Right ventricle myocardium inferior (tissue), 1 donor: Measurements from ENCODE around the gene FBXO39. TPM values are rescaled to one million over a fixed set of nuclear protein-coding genes. Genes with fewer than 3 reads are reported as not detected.
A peak's percentile ranks its signal among the peaks of the same experiment; 100 is the strongest.
"Not testable (repeated sequence)": the region's sequence is repeated elsewhere in the genome, so short reads cannot be mapped to it uniquely, and the experiment has no call there.

Experiments
- ATAC-seq: fragments of 200-7000 bp; cut with Tn5 transposase; one replicate; pipeline ENCODE4 v1.9.1; 2020; ENCODE audit warnings: mild to moderate bottlenecking, moderate library complexity
- DNase-seq: peaks from one replicate; pipeline ENCODE4 v3.0.0; 2021; ENCODE audit errors: missing footprints
- intact Hi-C: fragments of 100-400 bp; cut with DNase I; formaldehyde crosslinking; loops from one replicate; pipeline ENCODE4 v1.11.0; 2022
- long read RNA-seq: library from polyadenylated mRNA; unstranded; transcript quantifications from one replicate; pipeline ENCODE4 v2.0.0, GENCODE V29; 2021
- total RNA-seq: library from RNA; stranded (reverse); fragmentation: NEBNext Ultra II Directional; extraction: Animal tissue kit (Norgen Biotek cat#: 25700); gene quantifications from one replicate; pipeline ENCODE4 v1.2.1, GENCODE V29; 2021
- donor health status: DM: no; HTN: yes; CAD: no; lungs with severe emphysema.

Gene FBXO39
- not detected for total RNA-seq
- long read RNA-seq = 0 reads

DNA sequence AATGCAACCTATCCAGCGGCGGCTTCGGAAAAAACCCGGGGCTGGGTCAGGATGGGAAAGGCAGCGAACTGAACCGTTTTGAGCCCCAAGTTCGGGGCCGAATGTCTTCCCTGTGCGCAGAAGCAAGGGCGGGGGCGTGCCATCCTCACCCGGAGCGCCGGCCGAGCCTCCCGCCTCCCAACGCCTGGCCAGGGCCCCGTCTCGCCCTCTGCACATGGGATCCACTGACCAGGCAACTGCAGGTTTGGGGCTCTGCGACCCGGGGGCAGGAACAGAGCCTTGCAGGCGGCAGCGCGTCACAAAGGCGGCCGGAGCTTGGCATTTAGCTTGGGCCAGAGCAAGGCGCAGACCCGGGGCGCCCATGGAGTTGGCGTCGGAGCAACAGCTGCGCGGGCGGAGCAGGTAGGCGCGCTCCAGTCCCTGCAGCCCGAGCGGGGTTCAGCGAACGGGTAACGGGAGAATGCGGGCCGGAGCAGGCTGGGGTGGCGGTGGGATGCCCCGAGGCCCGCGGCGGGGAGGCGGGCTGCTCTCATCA is at the start of gene FBXO39:
Gene FBXO39 (plus strand): TSS at position 345 of the 535 bp plus-strand sequence. CDS start 3,654 bp downstream, outside the sequence.
- DNase-seq (no peak), ATAC-seq (no peak)
- intact Hi-C loops = no loop called here

- ATAC-seq = no peak
- intact Hi-C loops = no loop called here
- DNase-seq = no peak
Observed at GRCh38 chr17:6729531-6729930, 46.5 kb upstream of the FBXO39 start.

DNA sequence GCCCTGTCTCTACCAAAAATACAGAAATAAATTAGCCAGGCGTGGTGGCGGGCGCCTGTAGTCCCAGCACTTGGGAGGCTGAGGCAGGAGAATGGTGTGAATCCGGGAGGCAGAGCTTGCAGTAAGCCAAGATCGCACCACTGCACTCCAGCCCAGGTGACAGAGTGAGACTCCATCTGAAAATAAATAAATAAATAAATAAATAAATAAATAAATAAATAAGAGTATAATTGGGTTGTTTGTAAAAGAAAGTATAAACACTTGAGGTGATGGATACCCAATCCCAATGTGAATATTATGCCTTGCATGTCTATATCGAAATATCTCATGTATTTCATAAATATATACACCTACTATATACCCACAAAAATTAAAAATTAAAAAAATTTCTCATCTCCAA is 29.4 kb upstream of the FBXO39 start:
- ATAC-seq, intact Hi-C loops, DNase-seq: not testable (repeated sequence)

DNA sequence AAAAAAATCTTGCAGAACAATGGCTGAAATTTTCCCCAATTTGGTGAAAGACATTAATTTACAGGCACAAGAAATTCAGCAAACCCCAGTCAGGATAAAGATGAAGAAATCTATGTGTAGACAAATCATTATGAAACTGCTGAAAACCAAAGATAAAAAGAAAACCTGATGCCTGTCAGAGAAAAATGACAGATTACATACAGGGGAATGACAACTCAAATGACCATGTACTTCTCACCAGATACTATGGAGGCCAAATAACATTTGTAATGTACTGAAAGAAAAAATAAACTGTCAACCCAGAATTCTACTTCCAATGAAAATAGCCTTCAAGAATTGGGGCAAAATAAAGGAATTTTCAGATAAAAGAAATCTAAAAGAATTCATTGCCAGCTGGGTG is 27.4 kb upstream of the FBXO39 start:
- ATAC-seq = no peak
- intact Hi-C loops = no loop called here
- no peak for DNase-seq

DNA sequence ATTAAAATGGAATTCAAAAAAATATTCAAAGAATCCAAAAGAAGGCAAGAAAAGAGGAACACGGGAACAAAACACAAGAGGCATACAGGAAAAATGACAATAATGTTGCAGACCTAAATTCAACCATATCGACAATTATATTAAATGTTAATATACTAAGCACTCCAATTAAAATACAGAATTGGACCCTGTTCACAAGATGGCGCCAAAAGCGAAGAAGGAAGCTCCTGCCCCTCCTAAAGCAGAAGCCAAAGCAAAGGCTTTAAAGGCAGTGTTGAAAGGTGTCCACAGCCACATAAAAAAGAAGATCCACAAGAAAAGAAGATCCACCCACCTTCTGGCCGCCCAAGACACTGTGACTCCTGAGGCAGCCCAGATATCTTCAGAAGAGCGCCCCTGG is 26.5 kb upstream of the FBXO39 start:
- no peak for DNase-seq
- ATAC-seq = no peak
- intact Hi-C loops = no loop called here

DNA sequence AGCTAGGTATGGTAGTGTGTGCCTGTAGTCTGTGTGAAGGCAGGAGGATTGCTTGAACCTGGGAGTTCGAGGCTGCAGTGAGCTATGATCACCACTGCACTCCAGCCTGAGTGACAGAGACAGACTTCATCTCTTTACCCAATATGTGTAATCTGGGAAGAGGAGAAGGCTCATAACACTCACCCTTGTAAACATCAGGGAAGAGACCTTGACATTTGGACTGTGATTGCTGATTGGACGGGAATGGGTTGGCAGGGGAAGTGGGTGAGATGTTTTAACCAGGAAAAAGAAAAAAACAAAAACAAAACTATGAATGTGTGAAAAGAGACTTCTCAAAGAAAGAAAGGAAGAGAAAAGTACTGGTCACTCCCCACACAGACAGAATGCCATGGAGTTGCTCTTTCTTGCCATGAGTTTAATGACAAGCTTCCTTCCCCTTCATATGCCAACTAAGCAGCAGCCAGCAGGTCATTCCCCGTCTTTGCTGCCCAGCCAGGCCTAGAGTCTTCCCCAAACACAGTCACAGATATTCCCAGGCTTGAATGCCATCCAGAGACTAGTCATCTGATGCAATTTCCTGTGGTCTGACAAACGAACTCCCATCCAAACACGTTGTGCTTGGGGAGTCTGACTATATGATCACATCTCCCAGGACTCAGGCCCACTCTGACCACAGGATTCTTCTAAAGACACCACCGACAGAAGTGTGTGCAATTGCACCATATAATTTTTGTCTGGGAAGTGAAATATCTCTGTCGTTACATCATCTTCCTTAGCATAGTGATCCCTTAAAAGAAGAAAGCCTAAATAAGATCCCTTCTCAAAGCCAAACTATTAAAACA is 23.7 kb upstream of the FBXO39 start:
- DNase-seq (no peak), ATAC-seq (peak; percentile 71)
- intact Hi-C loops = no loop called here

GRCh38 chr17:6753006-6753445 is 23.0 kb upstream of the FBXO39 start:
- ATAC-seq = peak; percentile 50
- intact Hi-C loops = no loop called here
- peak; percentile 80 for DNase-seq

DNA sequence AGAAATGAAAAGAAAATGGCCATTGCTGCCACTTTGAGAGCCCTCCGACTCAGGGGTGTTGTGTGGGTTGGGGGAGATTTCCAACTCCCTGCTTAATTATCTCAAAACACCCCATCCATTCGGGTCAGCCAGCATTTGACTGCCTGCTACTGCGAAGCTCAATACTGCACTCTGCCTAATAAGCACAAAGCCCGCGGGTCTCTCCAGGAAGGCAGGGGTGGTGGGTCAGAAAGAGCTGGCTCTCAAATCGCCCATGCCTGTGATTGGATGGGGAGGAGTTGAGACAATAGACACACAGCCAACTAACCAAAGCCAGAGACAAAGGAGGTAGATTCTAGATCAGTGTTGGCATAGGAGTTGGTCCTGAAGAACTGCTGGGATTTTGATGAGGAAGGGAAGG is 22.5 kb upstream of the FBXO39 start:
- DNase-seq = no peak
- intact Hi-C loops = no loop called here

DNA sequence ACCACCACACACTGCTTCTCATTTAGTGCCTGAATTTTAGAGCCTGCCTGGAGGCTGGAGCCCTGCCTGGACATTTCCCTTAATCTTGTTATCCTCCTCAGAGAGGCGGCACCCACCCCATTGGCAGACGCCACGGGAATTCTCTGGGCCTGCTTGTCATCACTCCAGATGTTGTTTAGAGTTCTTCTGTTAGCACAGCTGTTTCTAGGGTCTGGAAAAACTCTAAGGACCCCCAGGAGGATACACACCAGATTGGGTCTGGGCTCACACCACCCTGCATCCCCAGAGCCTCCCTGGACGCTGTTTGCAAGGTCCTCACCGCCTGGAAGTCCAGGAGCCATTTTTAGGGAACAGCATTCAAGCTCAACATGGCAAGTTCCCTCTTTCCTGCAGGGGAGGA is 20.7 kb upstream of the FBXO39 start:
- ATAC-seq = peak; percentile 70
- intact Hi-C loops = no loop called here

More for the DNA sequence above, 22.5 kb upstream of the FBXO39 start:
- no peak for ATAC-seq

GRCh38 chr17:6755731-6756184 is 20.3 kb upstream of the FBXO39 start, which contains the start of gene XAF1:
Gene XAF1, plus strand, starts transcription at chr17:6756046. Its CDS starts 33 bp downstream, at chr17:6756079.
- DNase-seq (peak; percentile 78), ATAC-seq (peak; percentile 35)
- intact Hi-C loops = no loop called here

More for the DNA sequence above, 20.7 kb upstream of the FBXO39 start:
- no peak for DNase-seq

- intact Hi-C loops = no loop called here
- DNase-seq = no peak
- no peak for ATAC-seq
Observed at GRCh38 chr17:6756425-6757031, 19.5 kb upstream of the FBXO39 start.

GRCh38 chr17:6757747-6758146 is 18.3 kb upstream of the FBXO39 start:
- intact Hi-C loops = no loop called here
- DNase-seq = no peak

DNA sequence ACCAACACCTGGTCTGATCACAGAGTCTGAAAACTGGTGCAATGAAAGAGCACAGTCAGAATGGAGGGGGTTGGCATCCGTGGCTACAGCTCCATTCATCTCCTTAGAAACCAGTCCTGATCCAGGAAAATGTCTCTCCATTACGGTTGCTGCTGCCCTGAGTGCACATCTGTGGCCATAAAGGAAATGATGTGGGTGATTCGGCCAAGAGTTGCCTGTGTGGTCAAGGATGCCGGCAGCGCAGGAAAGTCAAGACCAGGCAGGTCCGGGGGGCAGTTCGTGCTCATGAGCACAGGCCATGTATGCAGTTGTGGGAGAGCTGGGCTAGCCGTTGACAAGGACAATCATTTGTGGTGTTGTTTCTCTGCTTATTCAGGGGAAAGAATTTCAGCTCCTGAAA is 14.2 kb upstream of the FBXO39 start:
- ATAC-seq (no peak), DNase-seq (no peak)
- intact Hi-C loops = no loop called here

More at GRCh38 chr17:6757747-6758146, 18.3 kb upstream of the FBXO39 start:
- ATAC-seq = no peak

DNA sequence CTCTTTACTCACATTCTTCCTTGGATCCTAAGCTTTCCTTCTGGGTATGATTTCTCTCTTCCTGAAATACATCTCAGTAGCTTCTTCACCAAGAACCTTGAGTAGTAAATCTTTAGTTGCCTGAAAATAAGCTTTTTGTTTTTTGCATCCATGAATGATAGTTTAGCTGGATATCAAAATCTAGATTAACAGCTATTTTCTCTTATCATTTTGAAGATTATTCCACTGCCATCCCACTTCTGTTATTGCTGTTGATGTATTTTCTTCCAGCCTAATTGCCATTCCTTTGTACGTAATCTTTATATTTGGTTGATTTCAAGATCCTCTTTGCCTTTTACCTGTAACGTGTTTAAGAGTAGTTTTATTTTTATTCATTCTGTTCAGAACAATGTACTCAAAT is 7.6 kb upstream of the FBXO39 start:
- intact Hi-C loops = no loop called here
- no peak for DNase-seq
- no peak for ATAC-seq

- no peak for ATAC-seq
- no peak for DNase-seq
- intact Hi-C loops = no loop called here
Observed at GRCh38 chr17:6772016-6772415, 4.0 kb upstream of the FBXO39 start.

- ATAC-seq, DNase-seq, intact Hi-C loops: not testable (repeated sequence)
Observed at GRCh38 chr17:6774906-6775305, 1.1 kb upstream of the FBXO39 start.

- DNase-seq = no peak
- intact Hi-C loops = no loop called here
- no peak for ATAC-seq
Observed at GRCh38 chr17:6779411-6779810, 3.4 kb downstream of the FBXO39 start.

- DNase-seq (no peak), ATAC-seq (no peak)
- intact Hi-C loops = no loop called here
Observed at GRCh38 chr17:6780001-6780400, 4.0 kb downstream of the FBXO39 start.

- DNase-seq (no peak), ATAC-seq (no peak)
- intact Hi-C loops = no loop called here
Observed at GRCh38 chr17:6780886-6781285, 4.9 kb downstream of the FBXO39 start.

DNA sequence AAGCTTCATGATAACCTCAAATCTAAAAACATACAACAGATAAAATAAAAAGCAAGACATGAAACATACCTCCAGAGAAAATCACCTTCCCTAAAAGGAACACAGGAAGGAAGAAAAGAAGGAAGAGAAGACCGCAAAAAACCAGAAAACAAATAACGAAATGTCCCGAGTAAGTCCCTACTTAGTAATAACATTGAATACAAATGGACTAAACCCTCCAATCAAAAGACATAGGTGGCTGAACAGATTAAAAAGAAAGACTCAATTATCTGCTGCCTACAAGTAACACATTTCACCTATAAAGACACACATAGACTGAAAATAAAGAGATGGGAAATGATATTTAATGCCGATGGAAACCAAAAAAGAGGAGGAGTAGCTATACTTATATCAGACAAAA is 6.2 kb downstream of the FBXO39 start:
- intact Hi-C loops = no loop called here
- ATAC-seq = no peak
- DNase-seq = no peak
